Natural killer cell (primary cell): ENCODE data around the gene PLAAT1. TPM values are rescaled to one million over a fixed set of nuclear protein-coding genes. Genes with fewer than 3 reads are reported as not detected.

ENCODE experiments used
- ATAC-seq, 3 donors: fragments of 150-1000 bp in 2 of 3; fragments of 200-7000 bp in 1 of 3; cut with Tn5 transposase; 1 replicate in 1 of 3; 2 replicates in 2 of 3; pipeline ENCODE4 v1.10.0; 2021; ENCODE audit warnings: mild to moderate bottlenecking in 2 of 3, moderate library complexity in 2 of 3
- DNase-seq, 2 donors: peaks; one replicate each; pipeline versions ENCODE4 v3.0.0 to v3.0.0-alpha.2; 2013 to 2021; ENCODE audit warnings: mixed read lengths in 1 of 2
- H3K27ac ChIP-seq: one replicate; pipeline ENCODE4 v1.5.1; 2013; ENCODE audit warnings: mild to moderate bottlenecking, low read length
- H3K27me3 ChIP-seq: one replicate; pipeline ENCODE4 v1.6.1; 2013; ENCODE audit warnings: low read length; ENCODE audit not compliant: control insufficient read depth, insufficient read depth
- H3K36me3 ChIP-seq: one replicate; pipeline ENCODE4 v1.6.1; 2013; ENCODE audit warnings: low read length; ENCODE audit not compliant: control insufficient read depth, insufficient read depth
- H3K4me1 ChIP-seq: one replicate; pipeline ENCODE4 v1.6.1; 2013; ENCODE audit warnings: low read length; ENCODE audit not compliant: control insufficient read depth, insufficient read depth
- H3K4me3 ChIP-seq: one replicate; pipeline ENCODE4 v1.5.1; 2013; ENCODE audit warnings: low read length
- H3K9me3 ChIP-seq: one replicate; pipeline ENCODE4 v1.6.1; 2013; ENCODE audit warnings: low read length; ENCODE audit not compliant: control insufficient read depth, insufficient read depth
- H3K27ac Mint-ChIP-seq, 2 donors: one replicate each; pipeline ENCODE4 v1.8.0; 2022; ENCODE audit warnings: mild to moderate bottlenecking in 2 of 2, mixed read lengths in 2 of 2, moderate library complexity in 1 of 2
- H3K27me3 Mint-ChIP-seq, 2 donors: one replicate each; pipeline ENCODE4 v1.8.0; 2022; ENCODE audit warnings: low read depth in 2 of 2, mixed read lengths in 2 of 2
- H3K36me3 Mint-ChIP-seq: one replicate; pipeline ENCODE4 v1.8.0; 2022; ENCODE audit warnings: mixed read lengths
- H3K4me1 Mint-ChIP-seq, 2 donors: one replicate each; pipeline ENCODE4 v1.8.0; 2022; ENCODE audit warnings: mixed read lengths in 2 of 2
- H3K4me3 Mint-ChIP-seq: one replicate; pipeline ENCODE4 v1.8.0; 2022; ENCODE audit warnings: mild to moderate bottlenecking, moderate library complexity, mixed read lengths
- H3K9me3 Mint-ChIP-seq, 2 donors: one replicate each; pipeline ENCODE4 v1.8.0; 2022; ENCODE audit warnings: mixed read lengths in 2 of 2
- CTCF ChIP-seq: fragments of 200-600 bp; IDR thresholded peaks from one replicate; pipeline ENCODE4 v1.8.0; 2022; ENCODE audit warnings: antibody characterized with exemption
- WGBS: methylation state at CpG from one replicate; pipeline ENCODE4 v1.1.7; 2013; ENCODE audit warnings: missing lambda C conversion rate; ENCODE audit not compliant: insufficient coverage; 5-methylcytosine and 5-hydroxymethylcytosine counted together
- intact Hi-C: fragments of 100-400 bp; cut with micrococcal nuclease; formaldehyde crosslinking; loops from one replicate; pipeline ENCODE4 v1.14.2; 2022
- total RNA-seq, 4 donors: library from RNA; stranded (reverse); fragments of 120-200 nt in 1 of 4; gene quantifications; one replicate each; pipeline versions ENCODE4 v1.2.3 to v1.2.4, GENCODE V29; 2013 to 2022

The PLAAT1 gene
- total RNA-seq, 3 donors from 2014 or later (not counting 1 experiment from before 2014, with no cell fraction given) = not detected

GRCh38 chr3:193292386-193292785, 51.4 kb downstream of the PLAAT1 start:
- no peaks in the 10 kb centered on the region for H3K4me1 ChIP-seq
- H3K4me3 ChIP-seq = no peak overlapping the region
- 82% methylated on average over 2 of the region's 3 CpGs for WGBS
- H3K9me3 Mint-ChIP-seq = peaks cover 11 to 17% of the 10 kb centered on the region in 2 donors
- H3K27ac ChIP-seq = no peak overlapping the region
- no peak overlapping the region for H3K4me3 Mint-ChIP-seq
- no peak overlapping the region for H3K27ac Mint-ChIP-seq
- TF ChIP-seq CTCF = no peak
- intact Hi-C loops = no loop called here
- DNase-seq (no peak), ATAC-seq (no peak)
- H3K27me3 ChIP-seq = no peaks in the 10 kb centered on the region
- no peaks in the 10 kb centered on the region for H3K36me3 Mint-ChIP-seq
- H3K9me3 ChIP-seq = no peaks in the 10 kb centered on the region
- H3K27me3 Mint-ChIP-seq = no peaks in the 10 kb centered on the region
- no peaks in the 10 kb centered on the region for H3K36me3 ChIP-seq
- no peaks in the 10 kb centered on the region for H3K4me1 Mint-ChIP-seq

GRCh38 chr3:193295985-193296384, 55.0 kb downstream of the PLAAT1 start:
- Mint-ChIP-seq H3K27me3 (no peaks in the 10 kb centered on the region), H3K9me3 (peaks cover 6 to 13% of the 10 kb centered on the region in 2 donors), H3K4me1 (no peaks in the 10 kb centered on the region), H3K4me3 (no peak overlapping the region), H3K27ac (no peak overlapping the region), H3K36me3 (no peaks in the 10 kb centered on the region)
- no peaks in the 10 kb centered on the region for H3K27me3 ChIP-seq
- no peak for DNase-seq
- H3K27ac ChIP-seq = no peak overlapping the region
- H3K9me3 ChIP-seq = no peaks in the 10 kb centered on the region
- H3K4me3 ChIP-seq = no peak overlapping the region
- no peak for TF ChIP-seq CTCF
- ATAC-seq = no peak
- intact Hi-C loops = no loop called here
- H3K36me3 ChIP-seq = no peaks in the 10 kb centered on the region
- no peaks in the 10 kb centered on the region for H3K4me1 ChIP-seq
- WGBS = 85% methylated on average over 2 of the region's 2 CpGs

- H3K27me3 Mint-ChIP-seq = no peaks in the 10 kb centered on the region
- DNase-seq (no peak), ATAC-seq (no peak)
- no peaks in the 10 kb centered on the region for H3K36me3 Mint-ChIP-seq
- no peaks in the 10 kb centered on the region for H3K4me1 ChIP-seq
- H3K4me3 ChIP-seq = no peak overlapping the region
- peaks cover 6 to 8% of the 10 kb centered on the region in 2 donors for H3K9me3 Mint-ChIP-seq
- H3K9me3 ChIP-seq = no peaks in the 10 kb centered on the region
- 75% methylated on average over 4 of the region's 5 CpGs for WGBS
- H3K4me1 Mint-ChIP-seq = no peaks in the 10 kb centered on the region
- H3K4me3 Mint-ChIP-seq = no peak overlapping the region
- H3K27me3 ChIP-seq = no peaks in the 10 kb centered on the region
- no peak overlapping the region for H3K27ac Mint-ChIP-seq
- no peak overlapping the region for H3K27ac ChIP-seq
- intact Hi-C loops = no loop called here
- H3K36me3 ChIP-seq = no peaks in the 10 kb centered on the region
- TF ChIP-seq CTCF = no peak
These were observed 56.4 kb downstream of the PLAAT1 start for GRCh38 chr3:193297421-193297820.

- no peaks in the 10 kb centered on the region for H3K36me3 ChIP-seq
- H3K36me3 Mint-ChIP-seq = no peaks in the 10 kb centered on the region
- peaks cover 2 to 3% of the 10 kb centered on the region in 2 donors for H3K9me3 Mint-ChIP-seq
- ATAC-seq (no peak), DNase-seq (no peak)
- H3K4me1 ChIP-seq = no peaks in the 10 kb centered on the region
- no peaks in the 10 kb centered on the region for H3K9me3 ChIP-seq
- H3K27ac ChIP-seq = no peak overlapping the region
- no CpG with 5 or more reads among the region's 1 CpG for WGBS
- no peak overlapping the region for H3K4me3 Mint-ChIP-seq
- H3K27me3 Mint-ChIP-seq = peaks cover 0 to 2% of the 10 kb centered on the region in 2 donors
- intact Hi-C loops = no loop called here
- H3K27me3 ChIP-seq = no peaks in the 10 kb centered on the region
- H3K4me1 Mint-ChIP-seq = no peaks in the 10 kb centered on the region
- H3K27ac Mint-ChIP-seq = no peak overlapping the region
- no peak for TF ChIP-seq CTCF
- no peak overlapping the region for H3K4me3 ChIP-seq
These were observed 60.4 kb downstream of the PLAAT1 start for GRCh38 chr3:193301433-193301832.
